HepG2 (cell line): ENCODE measurements around the gene PACS1. TPM values are rescaled to one million over a fixed set of nuclear protein-coding genes. Genes with fewer than 3 reads are reported as not detected.

Source experiments
- ARID2 ChIP-seq: sonication (generic); formaldehyde crosslinking; IDR thresholded peaks from 2 replicates; pipeline ENCODE4 v1.8.1; 2022; ENCODE audit warnings: mild to moderate bottlenecking, missing genetic modification reagents, borderline replicate concordance
- ARID4A ChIP-seq: sonication (generic); formaldehyde crosslinking; IDR thresholded peaks from 2 replicates; pipeline ENCODE4 v1.5.0; 2020; ENCODE audit warnings: mild to moderate bottlenecking, missing genetic modification reagents, borderline replicate concordance
- ATAD3A ChIP-seq: sonication (generic); formaldehyde crosslinking; IDR thresholded peaks from 2 replicates; pipeline ENCODE4 v1.4.0; 2020; ENCODE audit warnings: missing genetic modification reagents
- GABPB1 ChIP-seq: IDR thresholded peaks from 2 replicates; pipeline ENCODE4 v1.6.1; 2016; ENCODE audit warnings: mild to moderate bottlenecking, missing genetic modification reagents, moderate library complexity, missing compliant biosample characterization
- HES4 ChIP-seq: sonication (generic); formaldehyde crosslinking; IDR thresholded peaks from 2 replicates; pipeline ENCODE4 v1.9.0; 2021; ENCODE audit warnings: mild to moderate bottlenecking, missing genetic modification reagents, borderline replicate concordance
- HNRNPK ChIP-seq: fragments of 200-400 bp; formaldehyde crosslinking; IDR thresholded peaks from 2 replicates; pipeline ENCODE4 v1.6.1; 2018; ENCODE audit warnings: low read length, low read depth, moderate library complexity, mild to moderate bottlenecking; ENCODE audit not compliant: poor library complexity, severe bottlenecking
- POLR2AphosphoS5 ChIP-seq: IDR thresholded peaks from 2 replicates; pipeline ENCODE4 v1.6.1; 2012; ENCODE audit warnings: low read depth, low read length
- PRPF4 ChIP-seq: fragments of 200-400 bp; formaldehyde crosslinking; IDR thresholded peaks from 2 replicates; pipeline ENCODE4 v1.6.1; 2016; ENCODE audit warnings: low read length, low read depth; ENCODE audit not compliant: poor library complexity, severe bottlenecking
- SATB2 ChIP-seq: sonication (generic); formaldehyde crosslinking; IDR thresholded peaks from 2 replicates; pipeline ENCODE4 v1.5.0; 2020; ENCODE audit warnings: missing genetic modification reagents
- SETDB1 ChIP-seq: sonication (generic); formaldehyde crosslinking; IDR thresholded peaks from 2 replicates; pipeline ENCODE4 v1.5.1; 2020; ENCODE audit warnings: missing genetic modification reagents, mild to moderate bottlenecking, borderline replicate concordance
- STAG1 ChIP-seq: sonication (generic); formaldehyde crosslinking; IDR thresholded peaks from 2 replicates; pipeline ENCODE4 v1.4.0; 2020; ENCODE audit warnings: missing genetic modification reagents
- ZNF24 ChIP-seq: fragments of 450-650 bp; IDR thresholded peaks from 2 replicates; pipeline ENCODE4 v1.6.1; 2017; ENCODE audit warnings: antibody characterized with exemption, mild to moderate bottlenecking
- ZNF382 ChIP-seq: sonication (generic); formaldehyde crosslinking; IDR thresholded peaks from 2 replicates; pipeline ENCODE4 v1.5.0; 2020; ENCODE audit warnings: missing genetic modification reagents, mild to moderate bottlenecking, borderline replicate concordance
- ZNF441 ChIP-seq: sonication (generic); formaldehyde crosslinking; IDR thresholded peaks from 2 replicates; pipeline ENCODE4 v1.7.0; 2021; ENCODE audit warnings: missing genetic modification reagents, borderline replicate concordance
- ZNF547 ChIP-seq: sonication (generic); formaldehyde crosslinking; IDR thresholded peaks from 2 replicates; pipeline ENCODE4 v1.5.1; 2020; ENCODE audit warnings: mild to moderate bottlenecking, missing genetic modification reagents
- ZNF567 ChIP-seq: sonication (generic); formaldehyde crosslinking; IDR thresholded peaks from 2 replicates; pipeline ENCODE4 v1.8.1; 2023; ENCODE audit warnings: mild to moderate bottlenecking, missing genetic modification reagents, borderline replicate concordance
- ZNF597 ChIP-seq: sonication (generic); formaldehyde crosslinking; IDR thresholded peaks from 2 replicates; pipeline ENCODE4 v1.5.0; 2020; ENCODE audit warnings: missing genetic modification reagents
- ZNF766 ChIP-seq: sonication (generic); formaldehyde crosslinking; IDR thresholded peaks from 2 replicates; pipeline ENCODE4 v1.5.0; 2020; ENCODE audit warnings: missing genetic modification reagents, borderline replicate concordance
- ZNF768 ChIP-seq: sonication (generic); formaldehyde crosslinking; IDR thresholded peaks from 2 replicates; pipeline ENCODE4 v1.4.0; 2020; ENCODE audit warnings: missing genetic modification reagents
- ZNF841 ChIP-seq: sonication (generic); formaldehyde crosslinking; IDR thresholded peaks from 2 replicates; pipeline ENCODE4 v1.8.1; 2023; ENCODE audit warnings: missing genetic modification reagents, borderline replicate concordance
- ZSCAN25 ChIP-seq: sonication (generic); formaldehyde crosslinking; IDR thresholded peaks from 2 replicates; pipeline ENCODE4 v1.8.0; 2022; ENCODE audit warnings: mild to moderate bottlenecking, missing genetic modification reagents
- ZSCAN30 ChIP-seq: sonication (generic); formaldehyde crosslinking; IDR thresholded peaks from 2 replicates; pipeline ENCODE4 v1.5.0; 2020; ENCODE audit warnings: mild to moderate bottlenecking, missing genetic modification reagents
- polyA plus RNA-seq, 8 experiments: library from polyadenylated mRNA; depleted of rRNA in 3 of 8; stranded (reverse) in 7 of 8; unstranded in 1 of 8; fragments of >200 nt; fragmentation: Illumina TruSeq in 4 of 8; extraction: Trizol in 4 of 8; gene quantifications; 2 replicates each; pipeline versions ENCODE4 v1.2.1 to v1.2.3, GENCODE V29; 2011 to 2016; ENCODE audit warnings: low read depth in 4 of 8, missing spikeins in 1 of 8, mixed read lengths in 1 of 8; ENCODE audit not compliant: insufficient read depth in 1 of 8
- total RNA-seq, 5 experiments: library from RNA; depleted of rRNA; stranded (reverse); fragments of >200 nt; fragmentation: Illumina TruSeq; extraction: Trizol; gene quantifications; 2 replicates each; pipeline ENCODE4 v1.2.3, GENCODE V29; 2016; ENCODE audit warnings: low read depth in 1 of 5
- TF ChIP-seq, protein P1 (sequence below): sonication (generic); formaldehyde crosslinking; IDR thresholded peaks from 2 replicates; pipeline ENCODE4 v1.8.0; 2022; ENCODE audit warnings: mild to moderate bottlenecking, missing genetic modification reagents, borderline replicate concordance

Gene PACS1
- total and polyA plus RNA-seq, 2 of the 13 experiments (the other 11 are each of a cell fraction or from before 2014, with no cell fraction given): 7.6 to 8.6 TPM

DNA sequence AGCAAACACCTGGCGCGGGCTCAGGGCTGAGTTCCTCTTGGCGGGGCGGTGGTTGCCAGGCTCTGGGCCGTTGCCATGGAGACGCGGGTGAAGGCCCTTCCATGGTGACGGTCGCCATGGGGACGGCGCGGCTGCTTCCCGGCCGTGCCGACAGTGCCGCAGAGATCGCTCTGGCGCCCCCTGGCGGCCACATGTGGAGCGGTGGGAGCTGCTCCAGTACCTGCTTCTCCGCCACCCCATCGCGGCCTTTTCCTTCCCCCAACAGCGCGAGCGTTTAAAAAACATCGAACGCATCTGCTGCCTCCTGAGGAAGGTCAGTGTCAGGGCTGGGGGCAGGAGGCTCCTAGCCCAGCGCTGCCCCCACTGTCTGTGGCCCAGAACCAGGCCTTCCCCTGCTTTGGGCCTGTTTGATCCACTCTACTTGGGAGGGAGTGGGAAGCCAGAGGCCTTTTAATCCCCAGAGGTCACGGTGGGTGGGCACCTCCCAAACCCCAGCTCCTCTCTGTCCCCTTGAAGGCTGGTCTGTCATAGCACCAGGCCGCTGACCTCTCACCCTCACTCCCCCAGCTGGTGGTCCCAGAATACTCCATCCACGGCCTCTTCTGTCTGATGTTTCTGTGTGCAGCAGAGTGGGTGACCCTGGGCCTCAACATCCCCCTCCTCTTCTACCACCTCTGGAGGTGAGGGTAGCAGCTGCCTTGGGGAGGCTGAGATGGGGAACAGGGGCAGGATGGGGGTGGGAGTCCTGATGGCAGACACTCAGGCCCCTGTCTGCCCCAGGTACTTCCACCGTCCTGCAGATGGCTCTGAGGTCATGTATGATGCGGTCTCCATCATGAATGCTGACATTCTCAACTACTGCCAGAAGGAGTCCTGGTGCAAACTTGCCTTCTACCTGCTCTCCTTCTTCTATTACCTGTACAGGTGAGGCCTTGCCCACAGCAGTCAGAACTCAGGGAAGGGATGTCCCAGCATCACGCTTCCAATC, 212.7 kb downstream of the PACS1 start (continued):
- TF ChIP-seq ZNF24 (no peak), SATB2 (CRISPR knock-in tag) (no peak), ZNF567 (CRISPR knock-in tag) (0 out of 2 replicates have a peak, but pooled peaks have one; percentile 63), ZNF382 (CRISPR knock-in tag) (no peak), POLR2AphosphoS5 (peak; percentile 50), ZSCAN30 (CRISPR knock-in tag) (no peak), ZNF768 (CRISPR knock-in tag) (peak; percentile 56; the same call in 1 of the 2 replicates), ZNF766 (CRISPR knock-in tag) (no peak), ARID4A (CRISPR knock-in tag) (peak; percentile 98), GABPB1 (CRISPR knock-in tag) (peak; percentile 72), ZNF841 (CRISPR knock-in tag) (no peak), ARID2 (no peak), HES4 (CRISPR knock-in tag) (no peak), ATAD3A (CRISPR knock-in tag) (no peak), HNRNPK (peak; percentile 83), ZSCAN25 (CRISPR knock-in tag) (no peak), STAG1 (peak; percentile 60), ZNF441 (CRISPR knock-in tag) (no peak), ZNF547 (CRISPR knock-in tag) (no peak), ZNF597 (0 out of 2 replicates have a peak, but pooled peaks have one; percentile 33), PRPF4 (no peak), SETDB1 (no peak)
- TF ChIP-seq, protein P1, sequence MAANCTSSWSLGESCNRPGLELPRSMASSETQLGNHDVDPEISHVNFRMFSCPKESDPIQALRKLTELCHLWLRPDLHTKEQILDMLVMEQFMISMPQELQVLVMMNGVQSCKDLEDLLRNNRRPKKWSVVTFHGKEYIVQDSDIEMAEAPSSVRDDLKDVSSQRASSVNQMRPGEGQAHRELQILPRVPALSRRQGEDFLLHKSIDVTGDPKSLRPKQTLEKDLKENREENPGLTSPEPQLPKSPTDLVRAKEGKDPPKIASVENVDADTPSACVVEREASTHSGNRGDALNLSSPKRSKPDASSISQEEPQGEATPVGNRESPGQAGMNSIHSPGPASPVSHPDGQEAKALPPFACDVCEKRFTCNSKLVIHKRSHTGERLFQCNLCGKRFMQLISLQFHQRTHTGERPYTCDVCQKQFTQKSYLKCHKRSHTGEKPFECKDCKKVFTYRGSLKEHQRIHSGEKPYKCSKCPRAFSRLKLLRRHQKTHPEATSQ: no peak
